AG09319 (cell line): ENCODE data around the gene ALDH3B2.
"Not testable (repeated sequence)": the region's sequence is repeated elsewhere in the genome, so short reads cannot be mapped to it uniquely, and the experiment has no call there.

Experiments used
- DNase-seq: peaks from one replicate; pipeline ENCODE4 v3.0.0-alpha.2; 2010; ENCODE audit warnings: low read depth; ENCODE audit errors: extremely low read depth
- TF ChIP-seq, protein P1 (sequence below): IDR thresholded peaks from 2 replicates; pipeline ENCODE4 v1.5.1; 2011; ENCODE audit warnings: low read depth, mild to moderate bottlenecking, inconsistent platforms, low read length, moderate library complexity

The ALDH3B2 gene, protein sequence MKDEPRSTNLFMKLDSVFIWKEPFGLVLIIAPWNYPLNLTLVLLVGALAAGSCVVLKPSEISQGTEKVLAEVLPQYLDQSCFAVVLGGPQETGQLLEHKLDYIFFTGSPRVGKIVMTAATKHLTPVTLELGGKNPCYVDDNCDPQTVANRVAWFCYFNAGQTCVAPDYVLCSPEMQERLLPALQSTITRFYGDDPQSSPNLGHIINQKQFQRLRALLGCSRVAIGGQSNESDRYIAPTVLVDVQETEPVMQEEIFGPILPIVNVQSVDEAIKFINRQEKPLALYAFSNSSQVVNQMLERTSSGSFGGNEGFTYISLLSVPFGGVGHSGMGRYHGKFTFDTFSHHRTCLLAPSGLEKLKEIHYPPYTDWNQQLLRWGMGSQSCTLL

DNA sequence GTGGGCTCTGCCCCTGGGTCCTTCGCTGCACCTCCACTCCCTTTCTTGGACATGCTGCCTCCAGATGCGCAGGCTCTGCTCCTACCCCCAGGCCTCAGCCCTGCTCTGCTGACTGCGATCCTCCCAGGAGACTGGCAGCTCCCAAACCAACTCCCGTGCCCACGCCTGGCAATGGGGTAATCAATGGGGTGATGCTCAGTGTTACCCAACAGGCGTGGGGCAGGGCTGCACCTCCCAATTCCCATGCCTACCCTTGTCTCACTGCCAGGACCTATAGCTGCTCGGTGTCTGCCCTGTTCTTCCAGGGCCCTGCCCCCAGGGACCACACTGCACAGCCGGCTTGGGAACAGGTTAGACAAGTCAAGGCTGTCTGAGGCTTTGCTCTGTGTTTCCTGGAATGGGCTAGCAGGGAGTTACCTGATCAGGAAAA lies at the start of gene ALDH3B2:
ALDH3B2 (minus strand) TSS at position 182 of the 430 bp plus-strand sequence. CDS start 7,688 bp downstream, outside the sequence.
- TF ChIP-seq, protein P1, sequence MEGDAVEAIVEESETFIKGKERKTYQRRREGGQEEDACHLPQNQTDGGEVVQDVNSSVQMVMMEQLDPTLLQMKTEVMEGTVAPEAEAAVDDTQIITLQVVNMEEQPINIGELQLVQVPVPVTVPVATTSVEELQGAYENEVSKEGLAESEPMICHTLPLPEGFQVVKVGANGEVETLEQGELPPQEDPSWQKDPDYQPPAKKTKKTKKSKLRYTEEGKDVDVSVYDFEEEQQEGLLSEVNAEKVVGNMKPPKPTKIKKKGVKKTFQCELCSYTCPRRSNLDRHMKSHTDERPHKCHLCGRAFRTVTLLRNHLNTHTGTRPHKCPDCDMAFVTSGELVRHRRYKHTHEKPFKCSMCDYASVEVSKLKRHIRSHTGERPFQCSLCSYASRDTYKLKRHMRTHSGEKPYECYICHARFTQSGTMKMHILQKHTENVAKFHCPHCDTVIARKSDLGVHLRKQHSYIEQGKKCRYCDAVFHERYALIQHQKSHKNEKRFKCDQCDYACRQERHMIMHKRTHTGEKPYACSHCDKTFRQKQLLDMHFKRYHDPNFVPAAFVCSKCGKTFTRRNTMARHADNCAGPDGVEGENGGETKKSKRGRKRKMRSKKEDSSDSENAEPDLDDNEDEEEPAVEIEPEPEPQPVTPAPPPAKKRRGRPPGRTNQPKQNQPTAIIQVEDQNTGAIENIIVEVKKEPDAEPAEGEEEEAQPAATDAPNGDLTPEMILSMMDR = no peak
- DNase-seq = no peak

DNA sequence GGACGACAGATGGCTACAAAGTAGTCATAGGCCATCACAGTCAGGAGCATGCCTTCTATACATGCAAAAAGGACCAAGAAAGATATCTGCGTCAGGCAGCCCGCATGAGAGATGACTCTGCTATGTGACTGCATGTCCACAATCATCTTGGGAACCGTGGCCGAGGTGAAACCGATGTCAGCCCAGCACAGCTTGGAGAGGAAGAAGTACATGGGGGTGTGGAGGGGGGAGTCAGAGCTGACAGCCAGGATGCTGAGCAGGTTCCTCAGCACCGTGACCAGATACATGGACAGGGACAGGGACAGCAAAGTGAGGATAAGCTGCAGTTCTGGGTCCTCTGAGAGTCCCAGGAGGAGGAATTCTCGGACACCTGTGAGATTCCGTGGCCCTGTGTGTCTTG lies 48.6 kb upstream of the ALDH3B2 start:
- not testable (repeated sequence) for DNase-seq

DNA sequence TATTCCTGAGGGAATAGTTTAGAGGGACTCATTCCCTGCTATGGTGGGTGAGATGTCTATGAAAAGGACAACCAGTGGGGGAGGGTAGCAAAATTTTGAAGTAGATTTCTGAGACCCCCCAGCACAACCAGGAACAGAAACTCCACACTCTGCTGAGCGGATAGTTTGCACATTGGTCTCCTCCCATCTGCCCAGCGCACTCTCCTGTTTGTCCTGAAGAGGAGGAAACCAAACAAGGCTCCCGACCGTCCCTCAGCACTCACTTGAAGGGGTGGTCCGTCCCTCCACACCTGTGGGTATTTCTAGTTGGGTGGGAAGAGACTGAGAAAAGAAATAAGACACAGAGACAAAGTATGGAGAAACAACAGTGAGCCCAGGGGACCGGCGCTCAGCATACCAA lies 41.8 kb upstream of the ALDH3B2 start:
- not testable (repeated sequence) for DNase-seq

GRCh38 chr11:67715801-67716200 lies 41.4 kb upstream of the ALDH3B2 start:
- not testable (repeated sequence) for DNase-seq

- not testable (repeated sequence) for DNase-seq
- TF ChIP-seq, protein P1 = peak; percentile 12
Observed at GRCh38 chr11:67713892-67714509, 39.6 kb upstream of the ALDH3B2 start.

DNA sequence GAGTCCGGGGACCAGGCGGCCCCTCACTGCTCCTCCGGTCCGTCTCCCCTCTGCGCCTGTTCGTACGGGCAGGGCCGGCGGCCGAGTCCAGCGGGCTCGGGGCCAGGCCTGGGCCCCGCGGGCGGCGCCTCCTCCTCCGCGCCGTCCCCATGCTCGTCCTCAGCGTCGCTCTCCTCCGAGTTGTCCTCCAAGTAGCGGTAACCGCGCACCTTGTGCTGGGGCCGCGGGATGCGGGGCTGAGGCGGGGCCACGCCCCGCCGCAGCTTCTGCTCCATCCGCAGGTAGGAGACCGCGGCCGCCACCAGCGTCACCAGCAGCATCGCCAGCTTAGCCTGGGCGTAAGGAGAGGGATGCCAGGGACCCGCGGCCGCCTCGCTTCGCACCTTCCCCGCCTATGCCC lies 37.3 kb upstream of the ALDH3B2 start:
- DNase-seq = not testable (repeated sequence)

DNA sequence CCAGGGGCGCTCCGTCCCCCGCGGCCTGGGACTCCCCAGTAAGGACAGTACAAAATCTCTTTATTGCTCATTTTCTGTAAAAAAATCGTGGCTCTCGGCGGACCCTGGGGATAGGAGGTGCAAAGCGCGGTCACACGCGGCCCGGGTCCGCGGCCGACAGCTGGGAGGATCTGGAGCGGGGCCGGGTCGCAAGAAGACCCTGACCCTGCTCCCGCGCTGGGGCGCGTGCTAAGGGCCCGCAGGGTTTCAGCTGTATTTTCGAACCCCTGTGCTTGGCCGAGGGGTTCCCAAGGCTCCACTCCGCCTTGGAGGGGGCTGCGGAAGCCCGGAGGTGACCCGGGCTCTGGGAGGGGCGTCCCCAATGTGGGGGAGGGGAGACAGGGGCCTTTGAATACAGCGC lies 36.8 kb upstream of the ALDH3B2 start:
- not testable (repeated sequence) for DNase-seq

DNA sequence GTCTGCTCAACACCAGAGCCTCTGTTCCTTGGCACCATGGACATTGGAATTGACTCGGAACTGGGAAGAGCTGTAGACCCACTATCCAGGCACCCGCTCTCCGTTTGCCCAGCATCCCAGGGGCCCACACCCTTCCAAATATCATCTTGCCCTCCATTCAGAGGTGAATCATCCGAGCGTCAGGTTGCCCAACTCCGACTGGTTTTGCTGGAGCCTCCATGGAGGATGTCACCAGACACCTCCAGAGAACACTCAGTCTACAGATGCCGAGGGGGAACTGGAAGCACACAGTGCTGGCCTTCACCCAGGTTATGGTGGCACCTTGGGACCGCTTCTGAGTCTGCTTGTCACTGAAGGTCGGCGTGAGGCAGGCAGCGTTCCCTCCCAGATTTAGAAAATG lies 35.4 kb upstream of the ALDH3B2 start:
- DNase-seq = not testable (repeated sequence)

DNA sequence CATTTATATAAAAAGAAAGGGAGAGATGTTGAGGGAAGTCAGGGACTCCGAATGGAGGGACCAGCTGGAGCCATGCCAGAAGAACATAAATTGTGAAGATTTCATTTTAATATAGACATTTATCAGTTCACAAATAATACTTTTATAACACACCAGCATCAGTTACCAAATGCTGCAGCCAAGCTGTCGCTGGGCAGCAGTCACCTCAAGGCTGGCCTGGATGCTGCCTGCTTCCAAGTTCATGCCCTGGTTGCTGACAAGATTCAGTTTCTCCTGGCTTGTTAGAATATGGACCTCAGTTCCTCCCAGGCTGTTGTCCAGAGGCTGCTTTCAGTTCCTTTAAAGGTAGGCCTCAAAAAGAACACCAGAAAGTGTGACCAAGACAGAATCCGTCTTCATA lies 30.8 kb upstream of the ALDH3B2 start:
- TF ChIP-seq, protein P1 = no peak
- no peak for DNase-seq

DNA sequence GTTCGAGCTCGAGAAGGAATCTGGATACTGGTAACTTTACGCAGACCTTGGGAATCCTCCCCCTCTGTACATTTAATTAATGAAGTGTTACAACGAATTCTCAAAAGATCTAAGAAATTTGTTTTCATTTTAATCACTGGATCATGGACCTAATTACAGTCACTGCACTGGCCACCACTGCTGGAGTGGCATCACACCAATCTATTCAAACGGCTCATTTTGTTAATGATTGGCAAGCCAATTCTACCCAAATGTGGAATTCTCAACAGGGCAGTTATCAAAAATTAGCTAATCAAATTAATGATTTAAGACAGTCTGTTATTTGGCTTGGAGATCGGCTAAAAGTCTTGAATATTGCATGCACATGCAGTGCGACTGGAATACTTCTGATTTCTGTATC lies 30.1 kb upstream of the ALDH3B2 start:
- DNase-seq = no peak
- TF ChIP-seq, protein P1 = no peak

- not testable (repeated sequence) for DNase-seq
Observed at GRCh38 chr11:67703709-67704108, 29.3 kb upstream of the ALDH3B2 start.
